ENCODE data around the gene MVK. TPM values are rescaled to one million over a fixed set of nuclear protein-coding genes. Genes with fewer than 3 reads are reported as not detected.

The MVK gene
- total RNA-seq, 1 experiment from 2014 or later = 19.2 TPM

- Mint-ChIP-seq H3K4me1 (peaks cover 10 to 25% of the 10 kb centered on the region in 2 experiments), H3K27ac (no peak overlapping the region; a peak in 1 of 7 replicates), H3K27me3 (ENCODE audit: low read depth) (peaks cover 5% of the 10 kb centered on the region), H3K4me3 (no peak overlapping the region), H3K36me3 (ENCODE audit: insufficient read depth in 1 of 3, low read depth in 3 of 3) (no peaks in the 10 kb centered on the region), H3K9me3 (no peaks in the 10 kb centered on the region; a peak in 1 of 5 replicates)
- Histone ChIP-seq H3T11ph (ENCODE audit: low read length) (no peak overlapping the region), H3K23me2 (ENCODE audit: insufficient read length, low read depth, low read length, poor library complexity, severe bottlenecking) (no peaks in the 10 kb centered on the region), H3K23ac (ENCODE audit: insufficient read length, low read depth, low read length) (no peak overlapping the region), H3K4ac (ENCODE audit: low read depth, low read length) (no peak overlapping the region), H4K20me1 (ENCODE audit: control insufficient read depth, insufficient read depth, insufficient read length) (no peaks in the 10 kb centered on the region), H3K79me2 (ENCODE audit: insufficient read depth, low read length) (no peaks in the 10 kb centered on the region), H3K4me2 (ENCODE audit: insufficient read depth, insufficient read length, low read length) (no peak overlapping the region), H2AFZ (ENCODE audit: low read length) (no peak overlapping the region), H3K14ac (ENCODE audit: insufficient read depth, low read length) (no peak overlapping the region; the same call in 1 of the 2 replicates), H3K79me1 (ENCODE audit: insufficient read depth, low read depth, low read length, poor library complexity, severe bottlenecking) (no peaks in the 10 kb centered on the region), H3K4me1 (ENCODE audit: insufficient read depth, low read length) (no peaks in the 10 kb centered on the region; the same call in 1 of the 2 replicates), H3K27ac (ENCODE audit: insufficient read length, low read depth, low read length) (no peak overlapping the region), H2BK15ac (ENCODE audit: low read depth, low read length) (no peak overlapping the region), H3K9me3 (ENCODE audit: control insufficient read depth, low read depth, low read length) (no peaks in the 10 kb centered on the region), H4K91ac (ENCODE audit: insufficient read length, low read depth, low read length) (no peak overlapping the region), H3K56ac (ENCODE audit: insufficient read length, low read depth, low read length) (no peak overlapping the region), H2BK20ac (ENCODE audit: low read depth, low read length, poor library complexity, severe bottlenecking) (no peak overlapping the region), H4K5ac (ENCODE audit: insufficient read length, low read depth, low read length) (no peak overlapping the region), H2BK5ac (ENCODE audit: insufficient read length, low read length) (no peak overlapping the region), H3K27me3 (ENCODE audit: insufficient read depth, low read length) (no peaks in the 10 kb centered on the region), H4K8ac (replicated peaks; ENCODE audit: insufficient read length, low read depth, low read length) (no peak overlapping the region), H3K18ac (ENCODE audit: insufficient read length, low read depth, low read length) (no peak overlapping the region), H2BK120ac (ENCODE audit: low read depth, low read length, poor library complexity, severe bottlenecking) (no peak overlapping the region), H2BK12ac (ENCODE audit: insufficient read length, low read depth, low read length) (no peak overlapping the region), H2AK5ac (ENCODE audit: insufficient read length, low read length) (no peak overlapping the region), H3K9ac (ENCODE audit: extremely low read depth, insufficient read length, low read length) (no peak overlapping the region)
- DNase-seq = no peak
- no CpG with 5 or more reads among the region's 8 CpGs for WGBS (ENCODE audit: extremely low coverage, insufficient read length, low lambda C conversion rate)
- TF ChIP-seq CTCF (conservative IDR thresholded peaks at IDR 0.05) = no peak
These were observed 50.9 kb downstream of the MVK start for GRCh38 chr12:109624467-109624866.

Measured in H9 (cell line).